HCT116 (cell line): ENCODE measurements around the gene HOXD9. TPM values are rescaled to one million over a fixed set of nuclear protein-coding genes. Genes with fewer than 3 reads are reported as not detected.

ENCODE experiments used
- ATAC-seq: fragments of 200-7000 bp; cut with Tn5 transposase; 2 replicates; pipeline ENCODE4 v1.9.1; 2020; ENCODE audit warnings: mild to moderate bottlenecking, moderate library complexity
- BruUV-seq: library from RNA; stranded (reverse); fragments of 400-500 nt; replicated peaks from 2 replicates; lab custom pipeline; 2021; lab: Mats Ljungman, UMichigan
- CTCF ChIA-PET: fragments of 300-600 bp; sonication (Branson Sonifier 250); formaldehyde crosslinking; loops from one replicate; lab custom pipeline; 2021; ENCODE audit warnings: antibody characterized with exemption; lab: Charles Lee
- POLR2A ChIA-PET: fragments of 300-600, 350-600 bp; sonication (Branson Sonifier 250); formaldehyde crosslinking; loops from one replicate; lab custom pipeline; 2021; ENCODE audit warnings: antibody characterized with exemption; lab: Charles Lee
- RAD21 ChIA-PET, 2 experiments: fragments of 300-600 bp; sonication (Branson Sonifier 250); formaldehyde crosslinking; loops; one replicate each; lab custom pipeline; 2023; ENCODE audit warnings: low total read pairs in 2 of 2; ENCODE audit not compliant: uncharacterized antibody in 2 of 2, unreplicated experiment in 2 of 2, low non-redundant PET in 1 of 2; lab: Charles Lee
- DNase-seq: peaks from one replicate; pipeline ENCODE4 v3.0.0-alpha.2; 2010; ENCODE audit warnings: low read depth, low spot score
- H2AFZ ChIP-seq: fragments of 200-600 bp; shearing (Covaris generic), sonication (generic); 2 replicates; pipeline ENCODE4 v1.6.1; 2017; ENCODE audit warnings: low read depth, mixed run types, mixed read lengths, antibody characterized with exemption, low read length; ENCODE audit not compliant: poor library complexity, severe bottlenecking
- H3K27ac ChIP-seq: 2 replicates; pipeline ENCODE4 v1.5.1; 2012; ENCODE audit warnings: low read depth, low read length
- H3K27me3 ChIP-seq: fragments of 200-600 bp; sonication (generic); 2 replicates; pipeline ENCODE4 v1.6.1; 2016; ENCODE audit warnings: mixed run types, low read length, mixed read lengths; ENCODE audit not compliant: insufficient read depth
- H3K36me3 ChIP-seq, 2 experiments: fragments of 200-500 bp in 1 of 2; fragments of 200-600 bp in 1 of 2; sonication (Bioruptor generic) in 1 of 2; sonication (generic) in 1 of 2; 2 replicates each; pipeline versions ENCODE4 v1.5.1 to v1.6.1; 2014 to 2016; ENCODE audit warnings: low read length in 2 of 2, inconsistent platforms in 1 of 2, mixed read lengths in 1 of 2, mixed run types in 1 of 2; ENCODE audit not compliant: insufficient read depth in 2 of 2, control insufficient read depth in 1 of 2
- H3K4me1 ChIP-seq, 2 experiments: fragments of 200-600 bp in 1 of 2; sonication (generic) in 1 of 2; 2 replicates each; pipeline versions ENCODE4 v1.5.1 to v1.6.1; 2012 to 2017; ENCODE audit warnings: low read length in 2 of 2, inconsistent platforms in 1 of 2, mild to moderate bottlenecking in 1 of 2, mixed read lengths in 1 of 2, mixed run types in 1 of 2, moderate library complexity in 1 of 2; ENCODE audit not compliant: insufficient read depth in 2 of 2, control insufficient read depth in 1 of 2
- H3K4me2 ChIP-seq: fragments of 200-600 bp; sonication (generic); 2 replicates; pipeline ENCODE4 v1.6.1; 2017; ENCODE audit warnings: mixed run types, low read length, mixed read lengths
- H3K4me3 ChIP-seq, 2 experiments: fragments of 200-600 bp in 1 of 2; sonication (generic) in 1 of 2; replicated peaks in 1 of 2; 2 replicates each; pipeline ENCODE4 v1.5.1; 2011 to 2016; ENCODE audit warnings: low read length in 2 of 2, control low read depth in 1 of 2, low read depth in 1 of 2, mild to moderate bottlenecking in 1 of 2, mixed read lengths in 1 of 2, mixed run types in 1 of 2
- H3K79me2 ChIP-seq: fragments of 200-600 bp; sonication (generic); 2 replicates; pipeline ENCODE4 v1.6.1; 2017; ENCODE audit warnings: mild to moderate bottlenecking, mixed run types, low read length, moderate library complexity, mixed read lengths; ENCODE audit not compliant: insufficient read depth
- H3K9ac ChIP-seq: fragments of 200-600 bp; sonication (generic); 2 replicates; pipeline ENCODE4 v1.6.1; 2016; ENCODE audit warnings: low read length, mixed read lengths
- H3K9me2 ChIP-seq: fragments of 200-600 bp; sonication (generic), shearing (Covaris generic); 2 replicates; pipeline ENCODE4 v1.6.1; 2017; ENCODE audit warnings: mixed run types, mild to moderate bottlenecking, moderate library complexity; ENCODE audit not compliant: insufficient read depth
- H3K9me3 ChIP-seq, 2 experiments: fragments of 200-500 bp in 1 of 2; fragments of 200-600 bp in 1 of 2; sonication (Bioruptor generic) in 1 of 2; sonication (generic) in 1 of 2; 2 replicates each; pipeline ENCODE4 v1.6.1; 2014 to 2017; ENCODE audit warnings: low read length in 2 of 2, mixed read lengths in 2 of 2, inconsistent platforms in 1 of 2, low read depth in 1 of 2, mild to moderate bottlenecking in 1 of 2, mixed run types in 1 of 2, moderate library complexity in 1 of 2; ENCODE audit not compliant: control insufficient read depth in 1 of 2, insufficient read depth in 1 of 2
- H4K20me1 ChIP-seq: fragments of 200-600 bp; sonication (generic), shearing (Covaris generic); 2 replicates; pipeline ENCODE4 v1.6.1; 2017; ENCODE audit warnings: mixed run types, mild to moderate bottlenecking, moderate library complexity; ENCODE audit not compliant: insufficient read depth
- CEBPB ChIP-seq: IDR thresholded peaks from 2 replicates; pipeline ENCODE4 v1.6.1; 2012; ENCODE audit warnings: low read depth
- EGR1 ChIP-seq: IDR thresholded peaks from 2 replicates; pipeline ENCODE4 v1.6.1; 2012; ENCODE audit warnings: low read depth
- EZH2 ChIP-seq: fragments of 200-600 bp; sonication (generic); IDR thresholded peaks from 2 replicates; pipeline ENCODE4 v1.6.1; 2017; ENCODE audit warnings: antibody characterized with exemption, mixed run types
- POLR2AphosphoS5 ChIP-seq: IDR thresholded peaks from 2 replicates; pipeline ENCODE4 v1.6.1; 2011; ENCODE audit warnings: mild to moderate bottlenecking, low read depth, low read length, moderate library complexity
- RAD21 ChIP-seq: IDR thresholded peaks from 2 replicates; pipeline ENCODE4 v1.6.1; 2012; ENCODE audit warnings: low read depth, mild to moderate bottlenecking
- SP1 ChIP-seq: IDR thresholded peaks from 2 replicates; pipeline ENCODE4 v1.6.1; 2012; ENCODE audit warnings: low read depth
- TCF7L2 ChIP-seq: IDR thresholded peaks from 2 replicates; pipeline ENCODE4 v1.7.0; 2011; ENCODE audit warnings: borderline replicate concordance, inconsistent platforms; ENCODE audit not compliant: insufficient read depth, insufficient read length; ENCODE audit errors: extremely low read depth
- ZFX ChIP-seq: fragments of 450-650 bp; IDR thresholded peaks from 2 replicates; pipeline ENCODE4 v1.6.1; 2017
- intact Hi-C: fragments of 100-400 bp; cut with micrococcal nuclease; formaldehyde crosslinking; loops from 2 replicates; pipeline ENCODE4 v1.10.0; 2022
- total RNA-seq: library from RNA; stranded (reverse); gene quantifications from one replicate; pipeline ENCODE4 v1.2.1, GENCODE V29; 2021; ENCODE audit not compliant: unreplicated experiment
- TF ChIP-seq, protein P1 (sequence below), 3 experiments: fragments of 200-600 bp in 1 of 3; sonication (generic) in 1 of 3; IDR thresholded peaks in 2 of 3; conservative IDR thresholded peaks in 1 of 3; 2 replicates each; pipeline ENCODE4 v1.5.1; 2012 to 2017; ENCODE audit warnings: low read depth in 2 of 3, low read length in 2 of 3, antibody characterized with exemption in 1 of 3, borderline replicate concordance in 1 of 3, control low read depth in 1 of 3, mild to moderate bottlenecking in 1 of 3, mixed read lengths in 1 of 3, mixed run types in 1 of 3, moderate library complexity in 1 of 3; ENCODE audit not compliant: insufficient read depth in 1 of 3
- TF ChIP-seq, protein P2 (sequence below): IDR thresholded peaks from 2 replicates; pipeline ENCODE4 v1.6.1; 2012

HOXD9 gene
- total RNA-seq, 1 experiment from 2014 or later, result not detected

DNA sequence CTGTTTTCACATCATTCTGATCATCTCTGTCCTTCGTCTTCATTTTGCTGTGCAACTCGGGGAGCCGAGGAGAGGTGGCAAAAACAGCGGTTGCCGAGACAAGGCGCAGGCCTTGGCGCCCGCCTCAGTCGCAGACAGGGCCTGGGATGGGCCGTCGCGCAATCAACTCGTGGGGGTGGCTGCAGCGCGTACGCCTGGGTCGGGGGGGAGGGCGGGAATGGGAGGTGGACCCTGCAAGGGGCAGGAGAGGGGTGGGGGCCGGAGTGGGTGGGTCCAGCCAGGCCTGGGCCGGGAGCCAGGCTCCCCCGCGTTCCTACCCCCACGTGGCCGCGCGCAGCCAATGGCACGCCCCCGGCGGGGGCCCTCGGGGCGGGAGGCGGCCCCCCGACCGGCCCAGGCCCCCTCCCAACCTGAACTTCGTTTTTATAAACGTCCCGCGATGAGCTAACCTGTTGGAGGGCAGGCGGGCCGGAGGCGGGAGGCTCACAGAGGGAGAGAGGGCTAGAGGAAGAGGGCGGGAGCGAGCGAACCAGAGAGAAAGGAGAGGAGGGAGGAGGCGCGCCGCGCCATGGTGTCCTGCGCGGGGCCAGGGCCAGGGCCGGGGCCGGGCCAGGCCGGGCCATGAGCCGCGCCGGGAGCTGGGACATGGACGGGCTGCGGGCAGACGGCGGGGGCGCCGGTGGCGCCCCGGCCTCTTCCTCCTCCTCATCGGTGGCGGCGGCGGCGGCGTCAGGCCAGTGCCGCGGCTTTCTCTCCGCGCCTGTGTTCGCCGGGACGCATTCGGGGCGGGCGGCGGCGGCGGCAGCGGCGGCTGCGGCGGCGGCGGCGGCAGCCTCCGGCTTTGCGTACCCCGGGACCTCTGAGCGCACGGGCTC, 30.0 kb upstream of the HOXD9 start, which contains the start of gene HOXD13:
Gene HOXD13, plus strand, starts transcription at position 452 of the 875 bp plus-strand sequence. Its CDS starts 170 bp downstream, at position 622.
- RAD21 ChIA-PET, result no interaction called here
- Histone ChIP-seq H3K9ac (no peak within 1 kb of the TSS), H3K79me2 (no peaks in the 10 kb centered on the region), H3K4me2 (no peak within 1 kb of the TSS), H3K4me3 (no peak within 1 kb of the TSS), H3K27ac (no peak within 1 kb of the TSS), H4K20me1 (no peaks in the 10 kb centered on the region), H3K9me3 (no peaks in the 10 kb centered on the region), H3K9me2 (no peaks in the 10 kb centered on the region), H3K36me3 (no peaks in the 10 kb centered on the region), H3K27me3 (no peaks in the 10 kb centered on the region), H3K4me1 (peaks cover 5 to 11% of the 10 kb centered on the region in 2 experiments; a peak in 3 of 4 replicates), H2AFZ (no peak within 1 kb of the TSS)
- intact Hi-C loops, result no loop called here
- TF ChIP-seq EZH2, result no peak
- no peak for TF ChIP-seq EGR1
- TF ChIP-seq, protein P1, sequence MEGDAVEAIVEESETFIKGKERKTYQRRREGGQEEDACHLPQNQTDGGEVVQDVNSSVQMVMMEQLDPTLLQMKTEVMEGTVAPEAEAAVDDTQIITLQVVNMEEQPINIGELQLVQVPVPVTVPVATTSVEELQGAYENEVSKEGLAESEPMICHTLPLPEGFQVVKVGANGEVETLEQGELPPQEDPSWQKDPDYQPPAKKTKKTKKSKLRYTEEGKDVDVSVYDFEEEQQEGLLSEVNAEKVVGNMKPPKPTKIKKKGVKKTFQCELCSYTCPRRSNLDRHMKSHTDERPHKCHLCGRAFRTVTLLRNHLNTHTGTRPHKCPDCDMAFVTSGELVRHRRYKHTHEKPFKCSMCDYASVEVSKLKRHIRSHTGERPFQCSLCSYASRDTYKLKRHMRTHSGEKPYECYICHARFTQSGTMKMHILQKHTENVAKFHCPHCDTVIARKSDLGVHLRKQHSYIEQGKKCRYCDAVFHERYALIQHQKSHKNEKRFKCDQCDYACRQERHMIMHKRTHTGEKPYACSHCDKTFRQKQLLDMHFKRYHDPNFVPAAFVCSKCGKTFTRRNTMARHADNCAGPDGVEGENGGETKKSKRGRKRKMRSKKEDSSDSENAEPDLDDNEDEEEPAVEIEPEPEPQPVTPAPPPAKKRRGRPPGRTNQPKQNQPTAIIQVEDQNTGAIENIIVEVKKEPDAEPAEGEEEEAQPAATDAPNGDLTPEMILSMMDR (IDR thresholded peaks at IDR 0.05 in 2 of 3, conservative IDR thresholded peaks at IDR 0.05 in 1 of 3; ENCODE audit: borderline replicate concordance in 1 of 3, insufficient read depth in 1 of 3, low read depth in 2 of 3, low read length in 2 of 3), result no peak
- no peak for TF ChIP-seq SP1
- TF ChIP-seq CEBPB, result no peak
- no peak for TF ChIP-seq ZFX
- TF ChIP-seq, protein P2, sequence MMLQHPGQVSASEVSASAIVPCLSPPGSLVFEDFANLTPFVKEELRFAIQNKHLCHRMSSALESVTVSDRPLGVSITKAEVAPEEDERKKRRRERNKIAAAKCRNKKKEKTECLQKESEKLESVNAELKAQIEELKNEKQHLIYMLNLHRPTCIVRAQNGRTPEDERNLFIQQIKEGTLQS, result no peak
- TF ChIP-seq POLR2AphosphoS5, result no peak
- no peak for TF ChIP-seq RAD21
- no peak for TF ChIP-seq TCF7L2
- ATAC-seq (no peak), DNase-seq (no peak)
- no TSS peak for BruUV-seq
- CTCF ChIA-PET, result no interaction called here
- POLR2A ChIA-PET, result no interaction called here
